Kidney (tissue), 14 donors: ENCODE results near the gene CLPX. TPM values are rescaled to one million over a fixed set of nuclear protein-coding genes. Genes with fewer than 3 reads are reported as not detected.

ENCODE experiments used
- DNase-seq, 5 donors: peaks; one replicate each; pipeline ENCODE4 v3.0.0-alpha.2; 2013 to 2020
- FAIRE-seq: peaks from 2 replicates; lab custom pipeline; 2012; peaks lifted over from hg19 to GRCh38; lab: Jason Lieb, UNC
- H3K27ac ChIP-seq, 2 donors: one replicate each; pipeline ENCODE4 v1.7.0; 2013; ENCODE audit warnings: low read depth in 2 of 2, low read length in 2 of 2, inconsistent platforms in 1 of 2
- H3K27me3 ChIP-seq: one replicate; pipeline ENCODE4 v1.7.1; 2013; ENCODE audit warnings: low read length, inconsistent platforms; ENCODE audit not compliant: control insufficient read depth, insufficient read depth
- H3K36me3 ChIP-seq, 3 donors: one replicate each; pipeline versions ENCODE4 v1.7.0 to v1.7.1; 2013; ENCODE audit warnings: low read length in 3 of 3, control low read depth in 1 of 3, inconsistent platforms in 1 of 3; ENCODE audit not compliant: insufficient read depth in 3 of 3, control insufficient read depth in 2 of 3
- H3K4me1 ChIP-seq, 3 donors: one replicate each; pipeline versions ENCODE4 v1.7.0 to v1.7.1; 2013; ENCODE audit warnings: low read length in 3 of 3, inconsistent platforms in 1 of 3, low read depth in 1 of 3; ENCODE audit not compliant: control insufficient read depth in 2 of 3, insufficient read depth in 2 of 3
- H3K4me3 ChIP-seq, 3 donors: one replicate each; pipeline versions ENCODE4 v1.7.0 to v1.8.1; 2013; ENCODE audit warnings: low read length in 3 of 3, control low read depth in 1 of 3, inconsistent platforms in 1 of 3
- H3K9ac ChIP-seq, 3 donors: one replicate each; pipeline versions ENCODE4 v1.7.0 to v1.7.1; 2013; ENCODE audit warnings: low read length in 3 of 3, control low read depth in 1 of 3, inconsistent platforms in 1 of 3
- H3K9me3 ChIP-seq, 3 donors: one replicate each; pipeline versions ENCODE4 v1.7.0 to v1.7.1; 2013; ENCODE audit warnings: low read length in 3 of 3, control low read depth in 1 of 3, inconsistent platforms in 1 of 3; ENCODE audit not compliant: control insufficient read depth in 2 of 3, insufficient read depth in 1 of 3
- intact Hi-C: fragments of 100-400 bp; cut with DNase I; formaldehyde crosslinking; loops from one replicate; pipeline ENCODE4 v1.11.1; 2022
- polyA plus RNA-seq: library from polyadenylated mRNA; stranded (reverse); fragments of 350-450 nt; fragmentation: Illumina TruSeq; extraction: RNeasy Lipid Tissue Mini Kit (QIAGEN cat#74804); gene quantifications from one replicate; pipeline ENCODE4 v1.2.3, GENCODE V29; 2014; ENCODE audit warnings: low read depth, low replicate concordance; ENCODE audit not compliant: insufficient read depth
- total RNA-seq: library from RNA; stranded (reverse); fragmentation: NEBNext Ultra II Directional; extraction: Animal tissue kit (Norgen Biotek cat#: 25700); gene quantifications from one replicate; pipeline ENCODE4 v1.2.1, GENCODE V29; 2021
- TF ChIP-seq, protein P1 (sequence below): IDR thresholded peaks from 3 replicates; pipeline ENCODE4 v1.5.1; 2012; ENCODE audit warnings: mild to moderate bottlenecking, moderate library complexity, borderline replicate concordance; ENCODE audit not compliant: insufficient read depth; ENCODE audit errors: extremely low read depth
- donor health status: control.
- donor health status: control.
- donor health status: control.
- donor health status: control.
- donor health status: control.
- donor health status: DM: yes; HTN: yes; CAD: no.
- donor health status: Normal renal cell carcinoma (clear cell type).

CLPX gene
- total and polyA plus RNA-seq, 2 donors from 2014 or later = 18.4 to 48.2 TPM

- no peaks in the 10 kb centered on the region for H3K9me3 ChIP-seq
- DNase-seq = no peak
- H3K27ac ChIP-seq = no peak overlapping the region
- FAIRE-seq = no peak
- H3K9ac ChIP-seq = no peak overlapping the region
- H3K27me3 ChIP-seq = no peaks in the 10 kb centered on the region
- H3K36me3 ChIP-seq = no peaks in the 10 kb centered on the region
- TF ChIP-seq, protein P1, sequence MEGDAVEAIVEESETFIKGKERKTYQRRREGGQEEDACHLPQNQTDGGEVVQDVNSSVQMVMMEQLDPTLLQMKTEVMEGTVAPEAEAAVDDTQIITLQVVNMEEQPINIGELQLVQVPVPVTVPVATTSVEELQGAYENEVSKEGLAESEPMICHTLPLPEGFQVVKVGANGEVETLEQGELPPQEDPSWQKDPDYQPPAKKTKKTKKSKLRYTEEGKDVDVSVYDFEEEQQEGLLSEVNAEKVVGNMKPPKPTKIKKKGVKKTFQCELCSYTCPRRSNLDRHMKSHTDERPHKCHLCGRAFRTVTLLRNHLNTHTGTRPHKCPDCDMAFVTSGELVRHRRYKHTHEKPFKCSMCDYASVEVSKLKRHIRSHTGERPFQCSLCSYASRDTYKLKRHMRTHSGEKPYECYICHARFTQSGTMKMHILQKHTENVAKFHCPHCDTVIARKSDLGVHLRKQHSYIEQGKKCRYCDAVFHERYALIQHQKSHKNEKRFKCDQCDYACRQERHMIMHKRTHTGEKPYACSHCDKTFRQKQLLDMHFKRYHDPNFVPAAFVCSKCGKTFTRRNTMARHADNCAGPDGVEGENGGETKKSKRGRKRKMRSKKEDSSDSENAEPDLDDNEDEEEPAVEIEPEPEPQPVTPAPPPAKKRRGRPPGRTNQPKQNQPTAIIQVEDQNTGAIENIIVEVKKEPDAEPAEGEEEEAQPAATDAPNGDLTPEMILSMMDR = no peak
- intact Hi-C loops = no loop called here
- H3K4me3 ChIP-seq = no peak overlapping the region
- H3K4me1 ChIP-seq = peaks cover 0 to 2% (median 0%) of the 10 kb centered on the region in 3 donors
Measured at GRCh38 chr15:65204236-65204930, 19.2 kb upstream of the CLPX start.

DNA sequence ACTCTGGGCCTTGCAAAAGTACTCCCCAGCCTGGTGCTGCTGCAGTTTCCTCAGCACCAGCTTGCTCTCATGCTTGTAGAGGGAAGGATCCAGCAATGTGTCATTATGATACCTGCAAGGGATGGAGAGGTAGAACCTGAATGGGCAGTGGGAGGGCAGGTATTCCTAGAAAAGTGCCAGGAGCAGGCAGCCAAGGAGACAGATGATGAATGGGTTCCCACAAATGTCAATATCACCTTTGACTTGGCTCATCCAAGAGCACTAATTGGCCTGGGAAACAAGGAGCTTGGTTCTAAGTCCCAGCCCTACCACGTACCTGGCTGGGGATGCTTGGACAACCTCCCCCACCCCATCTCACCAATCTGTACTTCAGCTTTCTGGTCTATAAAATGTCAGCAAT lies 16.8 kb upstream of the CLPX start:
- FAIRE-seq (no peak), DNase-seq (peak in 1 of 5 donors; percentile 10)
- H3K27me3 ChIP-seq = no peaks in the 10 kb centered on the region
- no peaks in the 10 kb centered on the region for H3K4me1 ChIP-seq
- TF ChIP-seq, protein P1 = no peak
- no peaks in the 10 kb centered on the region for H3K36me3 ChIP-seq
- H3K27ac ChIP-seq = no peak overlapping the region
- H3K9me3 ChIP-seq = no peaks in the 10 kb centered on the region
- H3K4me3 ChIP-seq = no peak overlapping the region
- no peak overlapping the region for H3K9ac ChIP-seq
- intact Hi-C loops = no loop called here

DNA sequence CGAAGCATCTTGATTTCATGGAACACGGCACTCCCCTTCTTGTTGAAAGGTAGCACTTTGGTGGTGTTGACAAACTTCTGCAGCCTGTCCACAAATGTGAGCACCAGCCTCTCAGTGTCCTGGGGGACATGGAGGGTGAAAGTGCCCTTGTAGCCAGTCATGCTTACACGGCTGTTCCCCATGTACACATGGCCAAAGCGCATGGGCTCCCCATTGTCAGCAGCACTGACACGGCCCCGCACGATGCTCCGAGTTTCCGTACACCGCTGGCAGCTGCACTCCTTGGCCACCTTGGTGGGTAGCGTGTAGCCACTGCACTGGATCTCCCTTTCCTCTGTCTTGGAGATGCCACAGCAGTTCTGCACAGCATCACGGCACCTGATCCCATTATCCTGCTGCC lies 13.4 kb upstream of the CLPX start:
- Histone ChIP-seq H3K4me3 (no peak overlapping the region), H3K27me3 (no peaks in the 10 kb centered on the region), H3K9ac (no peak overlapping the region), H3K9me3 (no peaks in the 10 kb centered on the region), H3K4me1 (no peaks in the 10 kb centered on the region), H3K36me3 (no peaks in the 10 kb centered on the region), H3K27ac (no peak overlapping the region)
- TF ChIP-seq, protein P1 = no peak
- intact Hi-C loops = loop anchor here (10.0 kb wide), 1 partner anchor 76 kb away; no protein-coding TSS in a partner anchor
- peak in 1 of 5 donors; percentile 16 for DNase-seq
- no peak for FAIRE-seq

GRCh38 chr15:65197337-65197645 lies 12.1 kb upstream of the CLPX start:
- Histone ChIP-seq H3K4me3 (no peak overlapping the region), H3K9ac (no peak overlapping the region), H3K27me3 (no peaks in the 10 kb centered on the region), H3K27ac (no peak overlapping the region), H3K36me3 (no peaks in the 10 kb centered on the region), H3K4me1 (no peaks in the 10 kb centered on the region), H3K9me3 (no peaks in the 10 kb centered on the region)
- FAIRE-seq = no peak
- TF ChIP-seq, protein P1 = no peak
- intact Hi-C loops = loop anchor here (10.0 kb wide), 1 partner anchor 78 kb away; no protein-coding TSS in a partner anchor
- no peak for DNase-seq
